Panc1 (cell line): ENCODE results near the gene TSPAN33.

Experiments used
- SIN3A ChIP-seq: IDR thresholded peaks from 2 replicates; pipeline ENCODE4 v1.6.1; 2012; ENCODE audit warnings: low read depth, mild to moderate bottlenecking, low read length, moderate library complexity, borderline replicate concordance; ENCODE audit not compliant: insufficient read depth
- TF ChIP-seq, protein P1 (sequence below): fragments of 450-650 bp; IDR thresholded peaks from 2 replicates; pipeline ENCODE4 v1.5.1; 2017; ENCODE audit warnings: mild to moderate bottlenecking

DNA sequence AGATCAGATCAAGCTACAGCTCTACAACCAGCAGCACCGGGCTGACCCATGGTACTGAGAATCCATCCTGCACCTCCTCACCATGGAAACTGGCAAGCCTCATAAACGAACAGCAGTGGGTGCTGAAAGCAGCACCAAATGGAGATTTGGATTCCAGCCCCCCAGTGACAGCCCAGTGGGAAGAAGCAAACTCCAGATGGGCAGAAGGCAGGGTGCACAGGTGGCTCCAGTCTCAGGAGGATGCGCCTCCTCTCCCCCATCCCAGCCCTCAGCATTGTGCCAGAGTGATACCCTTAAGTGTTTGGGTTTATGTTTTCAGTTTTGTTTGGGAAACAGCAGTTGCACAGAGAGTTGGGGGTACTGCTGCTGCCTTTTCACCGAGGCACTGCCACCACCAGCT is 23.3 kb downstream of the TSPAN33 start:
- TF ChIP-seq, protein P1, sequence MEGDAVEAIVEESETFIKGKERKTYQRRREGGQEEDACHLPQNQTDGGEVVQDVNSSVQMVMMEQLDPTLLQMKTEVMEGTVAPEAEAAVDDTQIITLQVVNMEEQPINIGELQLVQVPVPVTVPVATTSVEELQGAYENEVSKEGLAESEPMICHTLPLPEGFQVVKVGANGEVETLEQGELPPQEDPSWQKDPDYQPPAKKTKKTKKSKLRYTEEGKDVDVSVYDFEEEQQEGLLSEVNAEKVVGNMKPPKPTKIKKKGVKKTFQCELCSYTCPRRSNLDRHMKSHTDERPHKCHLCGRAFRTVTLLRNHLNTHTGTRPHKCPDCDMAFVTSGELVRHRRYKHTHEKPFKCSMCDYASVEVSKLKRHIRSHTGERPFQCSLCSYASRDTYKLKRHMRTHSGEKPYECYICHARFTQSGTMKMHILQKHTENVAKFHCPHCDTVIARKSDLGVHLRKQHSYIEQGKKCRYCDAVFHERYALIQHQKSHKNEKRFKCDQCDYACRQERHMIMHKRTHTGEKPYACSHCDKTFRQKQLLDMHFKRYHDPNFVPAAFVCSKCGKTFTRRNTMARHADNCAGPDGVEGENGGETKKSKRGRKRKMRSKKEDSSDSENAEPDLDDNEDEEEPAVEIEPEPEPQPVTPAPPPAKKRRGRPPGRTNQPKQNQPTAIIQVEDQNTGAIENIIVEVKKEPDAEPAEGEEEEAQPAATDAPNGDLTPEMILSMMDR = no peak
- no peak for TF ChIP-seq SIN3A
